Fibroblast of mammary gland (primary cell): Measurements from ENCODE around the gene SLC39A9.
A peak's percentile ranks its signal among the peaks of the same experiment; 100 is the strongest.
"Not testable (repeated sequence)": the region's sequence is repeated elsewhere in the genome, so short reads cannot be mapped to it uniquely, and the experiment has no call there.

Experiments used
- DNase-seq: peaks from one replicate; pipeline ENCODE4 v3.0.0-alpha.2; 2010; ENCODE audit warnings: low read depth
- H3K4me3 ChIP-seq: 2 replicates; pipeline ENCODE4 v1.5.1; 2011; ENCODE audit warnings: low read depth, mild to moderate bottlenecking, low read length, moderate library complexity; ENCODE audit not compliant: control insufficient read depth
- CTCF ChIP-seq: conservative IDR thresholded peaks from 2 replicates; pipeline ENCODE4 v1.5.1; 2011; ENCODE audit warnings: low read depth, low read length, inconsistent platforms; ENCODE audit not compliant: control insufficient read depth, insufficient read depth

Gene SLC39A9

GRCh38 chr14:69495341-69495921 is 96.9 kb downstream of the SLC39A9 start:
- no peak for DNase-seq
- TF ChIP-seq CTCF: no peak
- H3K4me3 ChIP-seq: no peak overlapping the region

GRCh38 chr14:69497866-69498265 is 99.4 kb downstream of the SLC39A9 start:
- DNase-seq, H3K4me3 ChIP-seq: not testable (repeated sequence)

GRCh38 chr14:69498286-69498685 is 99.8 kb downstream of the SLC39A9 start:
- H3K4me3 ChIP-seq, DNase-seq: not testable (repeated sequence)

- H3K4me3 ChIP-seq: no peak overlapping the region
- no peak for TF ChIP-seq CTCF
- DNase-seq: no peak
Measured at GRCh38 chr14:69499436-69499835, 100.9 kb downstream of the SLC39A9 start.

- no peak overlapping the region for H3K4me3 ChIP-seq
- TF ChIP-seq CTCF: no peak
- DNase-seq: no peak
Measured at GRCh38 chr14:69500096-69500495, 101.6 kb downstream of the SLC39A9 start.

GRCh38 chr14:69500736-69501135 is 102.2 kb downstream of the SLC39A9 start:
- no peak overlapping the region for H3K4me3 ChIP-seq
- no peak for TF ChIP-seq CTCF
- DNase-seq: no peak

GRCh38 chr14:69501423-69501838 is 102.9 kb downstream of the SLC39A9 start:
- peak; percentile 2 for DNase-seq
- H3K4me3 ChIP-seq: no peak overlapping the region
- no peak for TF ChIP-seq CTCF

DNA sequence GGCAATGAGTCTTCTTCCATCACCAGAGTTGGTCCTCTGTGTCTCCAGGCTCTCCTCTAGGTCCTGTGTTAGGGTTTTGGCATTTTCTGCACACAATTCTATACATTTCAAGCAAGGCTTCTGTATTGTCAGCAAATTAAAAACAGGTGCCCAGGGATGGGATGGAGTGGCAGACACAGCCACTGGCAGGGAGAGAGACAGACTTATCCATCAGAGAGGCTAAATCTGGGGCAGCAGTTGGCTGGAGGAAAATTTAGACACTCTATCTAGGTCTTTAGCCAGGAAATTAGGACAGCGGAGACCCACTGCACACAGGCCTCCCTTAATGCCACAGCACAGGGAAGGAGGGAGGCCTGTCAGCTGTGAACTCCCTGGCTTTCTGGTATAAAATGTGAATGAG is 106.3 kb downstream of the SLC39A9 start:
- H3K4me3 ChIP-seq: no peak overlapping the region
- no peak for TF ChIP-seq CTCF
- no peak for DNase-seq
